Pancreas (tissue), 10 donors: Measurements from ENCODE around the gene PLA2R1. TPM values are rescaled to one million over a fixed set of nuclear protein-coding genes. Genes with fewer than 3 reads are reported as not detected.

ENCODE experiments used
- ATAC-seq, 4 donors: fragments of 200-7000 bp; cut with Tn5 transposase; one replicate each; pipeline versions ENCODE4 v1.8.0 to v1.9.1; 2020; ENCODE audit warnings: mild to moderate bottlenecking in 4 of 4, moderate library complexity in 4 of 4
- DNase-seq, 6 donors: peaks; one replicate each; pipeline ENCODE4 v3.0.0-alpha.2; 2020
- FAIRE-seq: peaks from 2 replicates; lab custom pipeline; 2012; peaks lifted over from hg19 to GRCh38; lab: Jason Lieb, UNC
- H3K27ac ChIP-seq, 4 donors: fragments of 200-600 bp; sonication (generic); 1 replicate in 3 of 4; 2 replicates in 1 of 4; pipeline versions ENCODE4 v1.5.0 to v1.8.0; 2020
- H3K27me3 ChIP-seq, 4 donors: fragments of 200-600 bp; one replicate each; pipeline ENCODE4 v1.8.0; 2021
- H3K36me3 ChIP-seq, 3 donors: fragments of 200-600 bp; sonication (generic) in 1 of 3; one replicate each; pipeline versions ENCODE4 v1.5.0 to v1.8.0; 2020 to 2021
- H3K4me1 ChIP-seq, 3 donors: fragments of 200-600 bp; one replicate each; pipeline ENCODE4 v1.8.0; 2021
- H3K4me3 ChIP-seq, 4 donors: fragments of 200-600 bp; sonication (generic) in 2 of 4; one replicate each; pipeline versions ENCODE4 v1.5.0 to v1.8.0; 2020 to 2021
- H3K9me3 ChIP-seq, 4 donors: fragments of 200-600 bp; one replicate each; pipeline ENCODE4 v1.8.0; 2021
- WGBS, 2 donors: extraction: QIAGEN DNeasy Blood & Tissue Kit; methylation state at CpG; one replicate each; pipeline ENCODE4 v1.1.7; 2013; 5-methylcytosine and 5-hydroxymethylcytosine counted together
- intact Hi-C, 3 donors: fragments of 100-400 bp; cut with DNase I; formaldehyde crosslinking; loops; one replicate each; pipeline versions ENCODE4 v1.11.1 to v1.14.2; 2022
- polyA plus RNA-seq, 2 donors: library from polyadenylated mRNA; stranded (reverse); fragments of 200-250 nt; gene quantifications; one replicate each; pipeline ENCODE4 v1.2.3, GENCODE V29; 2013
- total RNA-seq, 6 donors: library from RNA; stranded (reverse); fragmentation: NEBNext Ultra II Directional in 4 of 6; extraction: Animal tissue kit (Norgen Biotek cat#: 25700) in 4 of 6; gene quantifications; one replicate each; pipeline versions ENCODE4 v1.2.1 to v1.2.4, GENCODE V29; 2021 to 2023
- TF ChIP-seq, protein P1 (sequence below), 4 donors: fragments of 200-600 bp; sonication (generic) in 3 of 4; IDR thresholded peaks; one replicate each; pipeline versions ENCODE4 v1.5.0 to v1.8.0; 2021; ENCODE audit warnings: antibody characterized with exemption in 4 of 4
- donor health status: healthy with polysubstance abuse.
- donor health status: DM: no; HTN: no; CAD: no; lungs with moderate emphysema.
- donor health status: DM: no; HTN: no; CAD: no.
- donor health status: control.
- donor health status: control.
- donor health status: Bipolar disorder and iron deficiency.
- donor health status: DM: yes; HTN: yes; CAD: no.
- donor health status: DM: no; HTN: no; CAD: no.
- donor health status: DM: no; HTN: no; CAD: no.
- donor health status: DM: yes; HTN: yes; CAD: no.

Gene PLA2R1
- total and polyA plus RNA-seq, 8 donors, result 0.16 to 1.5 (median 0.69) TPM

GRCh38 chr2:159933040-159933726 lies 129.2 kb downstream of the PLA2R1 start:
- WGBS, 2 donors, result 80 to 84% methylated on average over 2 of the region's 2 CpGs
- H3K27ac ChIP-seq, result no peak overlapping the region
- no peak for FAIRE-seq
- H3K27me3 ChIP-seq, result no peaks in the 10 kb centered on the region
- no peak overlapping the region for H3K4me3 ChIP-seq
- TF ChIP-seq, protein P1, sequence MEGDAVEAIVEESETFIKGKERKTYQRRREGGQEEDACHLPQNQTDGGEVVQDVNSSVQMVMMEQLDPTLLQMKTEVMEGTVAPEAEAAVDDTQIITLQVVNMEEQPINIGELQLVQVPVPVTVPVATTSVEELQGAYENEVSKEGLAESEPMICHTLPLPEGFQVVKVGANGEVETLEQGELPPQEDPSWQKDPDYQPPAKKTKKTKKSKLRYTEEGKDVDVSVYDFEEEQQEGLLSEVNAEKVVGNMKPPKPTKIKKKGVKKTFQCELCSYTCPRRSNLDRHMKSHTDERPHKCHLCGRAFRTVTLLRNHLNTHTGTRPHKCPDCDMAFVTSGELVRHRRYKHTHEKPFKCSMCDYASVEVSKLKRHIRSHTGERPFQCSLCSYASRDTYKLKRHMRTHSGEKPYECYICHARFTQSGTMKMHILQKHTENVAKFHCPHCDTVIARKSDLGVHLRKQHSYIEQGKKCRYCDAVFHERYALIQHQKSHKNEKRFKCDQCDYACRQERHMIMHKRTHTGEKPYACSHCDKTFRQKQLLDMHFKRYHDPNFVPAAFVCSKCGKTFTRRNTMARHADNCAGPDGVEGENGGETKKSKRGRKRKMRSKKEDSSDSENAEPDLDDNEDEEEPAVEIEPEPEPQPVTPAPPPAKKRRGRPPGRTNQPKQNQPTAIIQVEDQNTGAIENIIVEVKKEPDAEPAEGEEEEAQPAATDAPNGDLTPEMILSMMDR (IDR thresholded peaks at IDR 0.05), result no peak
- ATAC-seq, result no peak
- DNase-seq, result no peak
- H3K36me3 ChIP-seq, result no peaks in the 10 kb centered on the region
- no peaks in the 10 kb centered on the region for H3K9me3 ChIP-seq
- H3K4me1 ChIP-seq, result no peaks in the 10 kb centered on the region
- intact Hi-C loops, result no loop called here

- intact Hi-C loops, result no loop called here
- ATAC-seq, result no peak
- Histone ChIP-seq H3K9me3 (no peaks in the 10 kb centered on the region), H3K4me3 (no peak overlapping the region), H3K27me3 (no peaks in the 10 kb centered on the region), H3K4me1 (no peaks in the 10 kb centered on the region), H3K27ac (no peak overlapping the region), H3K36me3 (no peaks in the 10 kb centered on the region)
- no peak for DNase-seq
- FAIRE-seq, result no peak
- 55 to 84% methylated on average over 2 of the region's 2 CpGs for WGBS, 2 donors
- TF ChIP-seq, protein P1 (IDR thresholded peaks at IDR 0.05), result no peak
These were observed 135.7 kb downstream of the PLA2R1 start for GRCh38 chr2:159926695-159927094.

GRCh38 chr2:159925975-159926374 lies 136.4 kb downstream of the PLA2R1 start:
- intact Hi-C loops, result no loop called here
- no peak for FAIRE-seq
- Histone ChIP-seq H3K27me3 (no peaks in the 10 kb centered on the region), H3K4me3 (no peak overlapping the region), H3K4me1 (no peaks in the 10 kb centered on the region), H3K36me3 (no peaks in the 10 kb centered on the region), H3K27ac (no peak overlapping the region), H3K9me3 (no peaks in the 10 kb centered on the region)
- TF ChIP-seq, protein P1 (IDR thresholded peaks at IDR 0.05), result no peak
- 76 to 77% methylated on average over 3 of the region's 3 CpGs for whole genome bisulfite sequencing, 2 donors
- ATAC-seq, result peak in 2 of 4 donors; percentile 29 to 53
- no peak for DNase-seq

DNA sequence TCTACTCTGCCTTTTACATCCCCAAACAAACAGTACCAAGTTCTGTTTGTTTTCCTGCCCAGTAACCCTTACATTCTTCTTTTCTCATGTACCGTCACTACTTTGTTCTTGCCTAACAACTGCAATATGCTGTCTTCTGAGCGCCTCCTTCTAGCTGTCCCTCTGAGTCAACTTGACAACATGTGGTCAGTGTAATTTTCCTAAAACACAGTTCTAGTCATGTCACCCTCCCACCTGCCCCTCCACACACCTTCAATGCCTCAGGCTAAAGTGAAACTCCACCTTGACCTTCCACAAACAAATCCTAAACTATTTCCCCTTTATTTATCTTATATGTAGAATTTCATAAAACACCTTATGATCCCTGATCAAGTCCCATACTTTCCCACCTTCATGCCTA lies 139.9 kb downstream of the PLA2R1 start:
- TF ChIP-seq, protein P1 (IDR thresholded peaks at IDR 0.05), result no peak
- Histone ChIP-seq H3K36me3 (no peaks in the 10 kb centered on the region), H3K27ac (no peak overlapping the region), H3K4me1 (no peaks in the 10 kb centered on the region), H3K9me3 (no peaks in the 10 kb centered on the region), H3K4me3 (no peak overlapping the region), H3K27me3 (no peaks in the 10 kb centered on the region)
- DNase-seq (no peak), FAIRE-seq (no peak), ATAC-seq (no peak)
- 78 to 91% methylated on average over 2 of the region's 2 CpGs for WGBS, 2 donors
- intact Hi-C loops, result no loop called here

- no peaks in the 10 kb centered on the region for H3K36me3 ChIP-seq
- H3K4me3 ChIP-seq, result no peak overlapping the region
- no peaks in the 10 kb centered on the region for H3K9me3 ChIP-seq
- intact Hi-C loops, result no loop called here
- ATAC-seq, result peak; percentile 87 to 98 (median 91)
- FAIRE-seq, result no peak
- H3K27ac ChIP-seq, result no peak overlapping the region
- DNase-seq, result peak; percentile 24 to 88 (median 70)
- 15 to 28% methylated on average over 17 of the region's 17 CpGs for WGBS, 2 donors
- no peaks in the 10 kb centered on the region for H3K4me1 ChIP-seq
- no peaks in the 10 kb centered on the region for H3K27me3 ChIP-seq
- TF ChIP-seq, protein P1 (IDR thresholded peaks at IDR 0.05), result peak; percentile 46 to 64 (median 56)
These were observed 140.5 kb downstream of the PLA2R1 start for GRCh38 chr2:159921752-159922404.
